KG1 (cell line): ENCODE measurements around the gene CYSLTR1.
"Not testable (repeated sequence)": the region's sequence is repeated elsewhere in the genome, so short reads cannot be mapped to it uniquely, and the experiment has no call there.

Source experiments
- DNase-seq: peaks from one replicate; lab custom pipeline; 2025; lab: John Stamatoyannopoulos, UW

The CYSLTR1 gene

GRCh38 chrX:78327370-78328086 is at the start of gene CYSLTR1:
TSS of gene CYSLTR1 (minus strand) at chrX:78327611. CDS start at chrX:78273746, 53,865 bp downstream.
- no peak for DNase-seq

- no peak for DNase-seq
Observed at GRCh38 chrX:78377186-78377585, 49.8 kb upstream of the CYSLTR1 start.

- peak; percentile 9 for DNase-seq
Observed at GRCh38 chrX:78375894-78376293, 48.5 kb upstream of the CYSLTR1 start.

GRCh38 chrX:78366576-78366975 is 39.2 kb upstream of the CYSLTR1 start:
- no peak for DNase-seq

- no peak for DNase-seq
Observed at GRCh38 chrX:78357342-78358055, 30.1 kb upstream of the CYSLTR1 start.

- no peak for DNase-seq
Observed at GRCh38 chrX:78333521-78333920, 6.1 kb upstream of the CYSLTR1 start.

GRCh38 chrX:78331708-78332107 is 4.3 kb upstream of the CYSLTR1 start:
- DNase-seq = no peak

- no peak for DNase-seq
Observed at GRCh38 chrX:78330540-78330939, 3.1 kb upstream of the CYSLTR1 start.

- no peak for DNase-seq
Observed at GRCh38 chrX:78330068-78330467, 2.7 kb upstream of the CYSLTR1 start.

- no peak for DNase-seq
Observed at GRCh38 chrX:78329486-78329885, 2.1 kb upstream of the CYSLTR1 start.

- no peak for DNase-seq
Observed at GRCh38 chrX:78326401-78326800, 1.0 kb downstream of the CYSLTR1 start.

GRCh38 chrX:78322863-78323262 is 4.5 kb downstream of the CYSLTR1 start:
- no peak for DNase-seq

GRCh38 chrX:78321809-78322208 is 5.6 kb downstream of the CYSLTR1 start:
- peak; percentile 38 for DNase-seq

- DNase-seq = no peak
Observed at GRCh38 chrX:78316265-78316664, 11.1 kb downstream of the CYSLTR1 start.

- no peak for DNase-seq
Observed at GRCh38 chrX:78315745-78316144, 11.7 kb downstream of the CYSLTR1 start.

- no peak for DNase-seq
Observed at GRCh38 chrX:78314561-78314960, 12.8 kb downstream of the CYSLTR1 start.

GRCh38 chrX:78313526-78313925 is 13.9 kb downstream of the CYSLTR1 start:
- no peak for DNase-seq

GRCh38 chrX:78307665-78308064 is 19.7 kb downstream of the CYSLTR1 start:
- no peak for DNase-seq

GRCh38 chrX:78303086-78303485 is 24.3 kb downstream of the CYSLTR1 start:
- DNase-seq = no peak

- not testable (repeated sequence) for DNase-seq
Observed at GRCh38 chrX:78300933-78301332, 26.5 kb downstream of the CYSLTR1 start.

GRCh38 chrX:78283511-78283910 is 43.9 kb downstream of the CYSLTR1 start:
- DNase-seq = no peak

- DNase-seq = no peak
Observed at GRCh38 chrX:78237127-78237526, 90.3 kb downstream of the CYSLTR1 start.

- not testable (repeated sequence) for DNase-seq
Observed at GRCh38 chrX:78226047-78226446, 101.4 kb downstream of the CYSLTR1 start.
